ENCODE results near the gene ZMIZ1. TPM values are rescaled to one million over a fixed set of nuclear protein-coding genes. Genes with fewer than 3 reads are reported as not detected.

Gene ZMIZ1
- total and polyA plus RNA-seq, 2 experiments from 2014 or later: 9.2 to 30.9 TPM

DNA sequence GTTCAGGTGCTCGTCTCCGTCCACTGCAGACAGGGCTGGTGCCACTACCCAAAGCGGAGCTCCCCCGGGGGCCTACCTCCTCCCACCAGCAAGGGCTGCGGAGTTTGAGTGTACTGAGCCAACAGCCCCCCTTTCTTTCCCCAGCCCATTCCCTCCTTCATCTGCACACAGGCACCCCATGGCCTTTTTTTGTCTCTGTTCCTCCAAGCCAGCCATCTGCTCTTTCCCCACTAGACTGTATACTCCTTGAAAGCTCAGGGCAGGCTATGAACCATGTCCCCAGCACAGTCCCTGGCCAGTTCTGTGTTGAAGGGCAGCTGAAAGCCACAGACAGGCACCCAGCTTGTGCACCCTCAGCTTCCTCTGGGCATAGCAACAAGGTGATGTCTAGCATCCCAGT, 99.4 kb downstream of the ZMIZ1 start (continued):
- TF ChIP-seq ZNF462 (CRISPR knock-in tag; IDR thresholded peaks at IDR 0.05) (no peak), EZH2phosphoT487 (IDR thresholded peaks at IDR 0.05; ENCODE audit: unreplicated experiment) (no peak)

GRCh38 chr10:79170226-79170752, 101.5 kb downstream of the ZMIZ1 start:
- no peak for ATAC-seq
- H3K4me1 ChIP-seq (ENCODE audit: insufficient read depth): no peaks in the 10 kb centered on the region
- no peaks in the 10 kb centered on the region for H3F3A ChIP-seq (replicated peaks; ENCODE audit: low read depth)
- H3K4me3 Mint-ChIP-seq: no peak overlapping the region
- no peak for DNase-seq (ENCODE audit: low spot score)
- H2AFZ ChIP-seq: no peak overlapping the region
- H3K27ac Mint-ChIP-seq: no peak overlapping the region
- H3K27me3 ChIP-seq (ENCODE audit: insufficient read depth): no peaks in the 10 kb centered on the region
- H3K9me2 ChIP-seq (ENCODE audit: insufficient read depth): no peaks in the 10 kb centered on the region
- H3K36me3 Mint-ChIP-seq (ENCODE audit: low read depth): peaks cover 5% of the 10 kb centered on the region; the same call in 2 of the 3 replicates
- no peak overlapping the region for H3K27ac ChIP-seq (ENCODE audit: low read depth)
- no peaks in the 10 kb centered on the region; the same call in 2 of the 3 replicates for H3K9me3 Mint-ChIP-seq
- H4K20me1 ChIP-seq (replicated peaks; ENCODE audit: insufficient read depth): 0 out of 2 replicates have a peak, but pooled peaks cover 3% of the 10 kb centered on the region
- no peaks in the 10 kb centered on the region for H3K79me2 ChIP-seq (replicated peaks; ENCODE audit: insufficient read depth)
- H3K27me3 Mint-ChIP-seq (ENCODE audit: insufficient read depth, low read depth, poor library complexity): peaks cover 8% of the 10 kb centered on the region
- no peak overlapping the region for H3K4me3 ChIP-seq
- H3K4me1 Mint-ChIP-seq: peaks cover 33% of the 10 kb centered on the region
- H3K4me2 ChIP-seq: no peak overlapping the region
- no peaks in the 10 kb centered on the region for H3K36me3 ChIP-seq (ENCODE audit: insufficient read depth)
- TF ChIP-seq ZNF462 (CRISPR knock-in tag; IDR thresholded peaks at IDR 0.05) (no peak), NANOG (IDR thresholded peaks at IDR 0.05; ENCODE audit: borderline replicate concordance) (no peak), ZNF114 (CRISPR knock-in tag; IDR thresholded peaks at IDR 0.05) (no peak)
- TF ChIP-seq, protein P1, sequence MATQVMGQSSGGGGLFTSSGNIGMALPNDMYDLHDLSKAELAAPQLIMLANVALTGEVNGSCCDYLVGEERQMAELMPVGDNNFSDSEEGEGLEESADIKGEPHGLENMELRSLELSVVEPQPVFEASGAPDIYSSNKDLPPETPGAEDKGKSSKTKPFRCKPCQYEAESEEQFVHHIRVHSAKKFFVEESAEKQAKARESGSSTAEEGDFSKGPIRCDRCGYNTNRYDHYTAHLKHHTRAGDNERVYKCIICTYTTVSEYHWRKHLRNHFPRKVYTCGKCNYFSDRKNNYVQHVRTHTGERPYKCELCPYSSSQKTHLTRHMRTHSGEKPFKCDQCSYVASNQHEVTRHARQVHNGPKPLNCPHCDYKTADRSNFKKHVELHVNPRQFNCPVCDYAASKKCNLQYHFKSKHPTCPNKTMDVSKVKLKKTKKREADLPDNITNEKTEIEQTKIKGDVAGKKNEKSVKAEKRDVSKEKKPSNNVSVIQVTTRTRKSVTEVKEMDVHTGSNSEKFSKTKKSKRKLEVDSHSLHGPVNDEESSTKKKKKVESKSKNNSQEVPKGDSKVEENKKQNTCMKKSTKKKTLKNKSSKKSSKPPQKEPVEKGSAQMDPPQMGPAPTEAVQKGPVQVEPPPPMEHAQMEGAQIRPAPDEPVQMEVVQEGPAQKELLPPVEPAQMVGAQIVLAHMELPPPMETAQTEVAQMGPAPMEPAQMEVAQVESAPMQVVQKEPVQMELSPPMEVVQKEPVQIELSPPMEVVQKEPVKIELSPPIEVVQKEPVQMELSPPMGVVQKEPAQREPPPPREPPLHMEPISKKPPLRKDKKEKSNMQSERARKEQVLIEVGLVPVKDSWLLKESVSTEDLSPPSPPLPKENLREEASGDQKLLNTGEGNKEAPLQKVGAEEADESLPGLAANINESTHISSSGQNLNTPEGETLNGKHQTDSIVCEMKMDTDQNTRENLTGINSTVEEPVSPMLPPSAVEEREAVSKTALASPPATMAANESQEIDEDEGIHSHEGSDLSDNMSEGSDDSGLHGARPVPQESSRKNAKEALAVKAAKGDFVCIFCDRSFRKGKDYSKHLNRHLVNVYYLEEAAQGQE (IDR thresholded peaks at IDR 0.05; ENCODE audit: unreplicated experiment): no peak

Measured in GM23338 (cell line).